Measurements from ENCODE around the gene OR2Z1. TPM values are rescaled to one million over a fixed set of nuclear protein-coding genes. Genes with fewer than 3 reads are reported as not detected.

Gene OR2Z1
- polyA plus RNA-seq (2012; rRNA removed), result not detected in 2 replicates
- polyA plus RNA-seq (2012; cell fraction: cytosol; rRNA removed), result not detected in 2 replicates
- not detected in 2 replicates for polyA plus RNA-seq (2012; cell fraction: nucleus; rRNA removed)

GRCh38 chr19:8721334-8721733, at the start of gene OR2Z1:
TSS of gene OR2Z1 (plus strand) at chr19:8721634. CDS start at chr19:8731029, 9,395 bp downstream.
- Histone ChIP-seq H3K4me1 (ENCODE audit: control insufficient read depth in 1 of 2, insufficient read depth in 2 of 2, low read depth in 1 of 2, low read length in 1 of 2) (no peaks in the 10 kb centered on the region), H3K4me3 (ENCODE audit: low read depth in 2 of 2, low read length in 1 of 2) (no peak within 1 kb of the TSS), H3K9me2 (no peaks in the 10 kb centered on the region), H3K79me2 (ENCODE audit: insufficient read depth) (no peaks in the 10 kb centered on the region), H3K4me2 (no peak within 1 kb of the TSS), H3K9ac (no peak within 1 kb of the TSS), H3K27ac (ENCODE audit: low read depth in 2 of 2, low read length in 1 of 2) (no peak within 1 kb of the TSS), H4K20me1 (ENCODE audit: insufficient read depth) (no peaks in the 10 kb centered on the region), H2AFZ (ENCODE audit: low read depth) (no peak within 1 kb of the TSS), H3F3A (replicated peaks; ENCODE audit: insufficient read depth) (no peaks in the 10 kb centered on the region), H3K36me3 (replicated peaks in 1 of 2; ENCODE audit: control insufficient read depth in 1 of 2, insufficient read depth in 2 of 2, low read length in 1 of 2) (no peaks in the 10 kb centered on the region), H3K9me3 (no peaks in the 10 kb centered on the region), H3K27me3 (ENCODE audit: insufficient read depth) (no peaks in the 10 kb centered on the region)
- 0% methylated on average over 1 of the region's 1 CpG for WGBS (ENCODE audit: low lambda C conversion rate)
- DNase-seq, result no peak
- POLR2A ChIA-PET, result no interaction called here
- CTCF ChIA-PET, result no interaction called here
- TF ChIP-seq RCOR1 (IDR thresholded peaks at IDR 0.05; ENCODE audit: low read length) (no peak), TEAD4 (IDR thresholded peaks at IDR 0.05; ENCODE audit: borderline replicate concordance, insufficient read depth) (no peak), FOSL2 (IDR thresholded peaks at IDR 0.05; ENCODE audit: borderline replicate concordance, low read depth) (no peak), USF1 (IDR thresholded peaks at IDR 0.05; ENCODE audit: borderline replicate concordance, low read depth) (no peak), CTCF (IDR thresholded peaks at IDR 0.05) (no peak), FOXM1 (IDR thresholded peaks at IDR 0.05; ENCODE audit: low read depth) (no peak), SIN3A (IDR thresholded peaks at IDR 0.05; ENCODE audit: borderline replicate concordance, low read depth, low read length) (no peak), ZBTB33 (IDR thresholded peaks at IDR 0.05; ENCODE audit: borderline replicate concordance, low read depth) (no peak), GABPA (IDR thresholded peaks at IDR 0.05; ENCODE audit: low read depth) (no peak), NFIC (IDR thresholded peaks at IDR 0.05; ENCODE audit: borderline replicate concordance) (no peak), RXRA (IDR thresholded peaks at IDR 0.05; ENCODE audit: borderline replicate concordance, low read depth) (no peak)

- ChIA-PET POLR2A (no interaction called here), CTCF (interaction anchor here (0.9 to 1.9 kb wide), 3 partner anchors 19 to 57 kb away, joined by 3 to 4 read pairs (median 3); no protein-coding TSS in a partner anchor)
- H3K27ac ChIP-seq (ENCODE audit: low read depth in 2 of 2, low read length in 1 of 2), result no peak overlapping the region
- no peak for DNase-seq
- no peaks in the 10 kb centered on the region for H3K4me1 ChIP-seq (ENCODE audit: control insufficient read depth in 1 of 2, insufficient read depth in 2 of 2, low read depth in 1 of 2, low read length in 1 of 2)
- 0% methylated on average over 2 of the region's 6 CpGs for WGBS (ENCODE audit: low lambda C conversion rate)
- H3K9ac ChIP-seq, result no peak overlapping the region
- no peaks in the 10 kb centered on the region for H3K79me2 ChIP-seq (ENCODE audit: insufficient read depth)
- no peaks in the 10 kb centered on the region for H3K9me3 ChIP-seq
- no peak overlapping the region for H2AFZ ChIP-seq (ENCODE audit: low read depth)
- H3K9me2 ChIP-seq, result no peaks in the 10 kb centered on the region
- no peak overlapping the region for H3K4me2 ChIP-seq
- peaks cover 6% of the 10 kb centered on the region; the same call in 1 of the 2 replicates for H3K27me3 ChIP-seq (ENCODE audit: insufficient read depth)
- no peaks in the 10 kb centered on the region for H3F3A ChIP-seq (replicated peaks; ENCODE audit: insufficient read depth)
- no peaks in the 10 kb centered on the region for H3K36me3 ChIP-seq (replicated peaks in 1 of 2; ENCODE audit: control insufficient read depth in 1 of 2, insufficient read depth in 2 of 2, low read length in 1 of 2)
- no peak overlapping the region for H3K4me3 ChIP-seq (ENCODE audit: low read depth in 2 of 2, low read length in 1 of 2)
- no peaks in the 10 kb centered on the region for H4K20me1 ChIP-seq (ENCODE audit: insufficient read depth)
- TF ChIP-seq FOSL2 (IDR thresholded peaks at IDR 0.05; ENCODE audit: borderline replicate concordance, low read depth) (no peak), USF1 (IDR thresholded peaks at IDR 0.05; ENCODE audit: borderline replicate concordance, low read depth) (no peak), POLR2AphosphoS5 (IDR thresholded peaks at IDR 0.05; ENCODE audit: low read depth, low read length) (no peak), PBX3 (IDR thresholded peaks at IDR 0.05) (no peak), MAX (IDR thresholded peaks at IDR 0.05; ENCODE audit: low read depth) (no peak), FOXJ3 (CRISPR knock-in tag; IDR thresholded peaks at IDR 0.05) (no peak), RFX5 (IDR thresholded peaks at IDR 0.05; ENCODE audit: low read length) (no peak), RXRA (IDR thresholded peaks at IDR 0.05; ENCODE audit: borderline replicate concordance, low read depth) (no peak), ELF1 (IDR thresholded peaks at IDR 0.05) (no peak), ZBTB33 (IDR thresholded peaks at IDR 0.05; ENCODE audit: borderline replicate concordance, low read depth) (no peak), NFIC (IDR thresholded peaks at IDR 0.05; ENCODE audit: borderline replicate concordance) (no peak)
Measured at GRCh38 chr19:8673276-8673891, 48.0 kb upstream of the OR2Z1 start.

Measured in SK-N-SH (cell line).